Erythroblast (primary cell): ENCODE results near the gene IRAK4.

Source experiments
- GATA1 ChIP-seq: IDR thresholded peaks from 2 replicates; pipeline ENCODE4 v1.6.1; 2011; ENCODE audit warnings: low read depth, mild to moderate bottlenecking, control low read depth, low read length, moderate library complexity
- POLR2A ChIP-seq: IDR thresholded peaks from 2 replicates; pipeline ENCODE4 v1.6.1; 2011; ENCODE audit warnings: mild to moderate bottlenecking, low read length

- TF ChIP-seq POLR2A (no peak), GATA1 (no peak)
Measured at GRCh38 chr12:43761500-43761899, 2.7 kb downstream of the IRAK4 start.
